ENCODE measurements around the gene BTG1. TPM values are rescaled to one million over a fixed set of nuclear protein-coding genes. Genes with fewer than 3 reads are reported as not detected.

BTG1 gene
- total RNA-seq, 1 donor from 2014 or later: 159 TPM

GRCh38 chr12:92178340-92178739 lies 32.7 kb upstream of the BTG1 start:
- intact Hi-C loops (cut with DNase I): no loop called here
- ATAC-seq: no peak
- no peaks in the 10 kb centered on the region for H3K9me3 ChIP-seq
- H3K27me3 ChIP-seq (ENCODE audit: low read depth): no peaks in the 10 kb centered on the region
- no peak overlapping the region for H3K27ac ChIP-seq
- H3K36me3 ChIP-seq: no peaks in the 10 kb centered on the region
- TF ChIP-seq CTCF (IDR thresholded peaks at IDR 0.05): no peak
- DNase-seq: no peak
- no peak overlapping the region for H3K4me3 ChIP-seq
- no peaks in the 10 kb centered on the region for H3K4me1 ChIP-seq

- no peak overlapping the region for H3K4me3 ChIP-seq
- DNase-seq (no peak), ATAC-seq (no peak)
- H3K27ac ChIP-seq: no peak overlapping the region
- no peaks in the 10 kb centered on the region for H3K4me1 ChIP-seq
- H3K9me3 ChIP-seq: no peaks in the 10 kb centered on the region
- H3K36me3 ChIP-seq: no peaks in the 10 kb centered on the region
- intact Hi-C loops (cut with DNase I): no loop called here
- TF ChIP-seq CTCF (IDR thresholded peaks at IDR 0.05): no peak
- no peaks in the 10 kb centered on the region for H3K27me3 ChIP-seq (ENCODE audit: low read depth)
Observed at GRCh38 chr12:92176646-92177045, 31.0 kb upstream of the BTG1 start.

- Histone ChIP-seq H3K9me3 (no peaks in the 10 kb centered on the region), H3K36me3 (no peaks in the 10 kb centered on the region), H3K27ac (no peak overlapping the region), H3K27me3 (ENCODE audit: low read depth) (no peaks in the 10 kb centered on the region), H3K4me1 (no peaks in the 10 kb centered on the region), H3K4me3 (no peak overlapping the region)
- DNase-seq (no peak), ATAC-seq (no peak)
- TF ChIP-seq CTCF (IDR thresholded peaks at IDR 0.05): no peak
- intact Hi-C loops (cut with DNase I): no loop called here
Observed at GRCh38 chr12:92175961-92176360, 30.3 kb upstream of the BTG1 start.

- H3K36me3 ChIP-seq: no peaks in the 10 kb centered on the region
- DNase-seq (no peak), ATAC-seq (no peak)
- intact Hi-C loops (cut with DNase I): no loop called here
- no peak overlapping the region for H3K27ac ChIP-seq
- H3K4me1 ChIP-seq: no peaks in the 10 kb centered on the region
- H3K4me3 ChIP-seq: no peak overlapping the region
- TF ChIP-seq CTCF (IDR thresholded peaks at IDR 0.05): no peak
- no peaks in the 10 kb centered on the region for H3K9me3 ChIP-seq
- H3K27me3 ChIP-seq (ENCODE audit: low read depth): no peaks in the 10 kb centered on the region
Observed at GRCh38 chr12:92170050-92170449, 24.4 kb upstream of the BTG1 start.

- H3K4me3 ChIP-seq: no peak overlapping the region
- ATAC-seq (no peak), DNase-seq (no peak)
- no peaks in the 10 kb centered on the region for H3K27me3 ChIP-seq (ENCODE audit: low read depth)
- no peaks in the 10 kb centered on the region for H3K4me1 ChIP-seq
- no peaks in the 10 kb centered on the region for H3K36me3 ChIP-seq
- H3K9me3 ChIP-seq: no peaks in the 10 kb centered on the region
- no peak for TF ChIP-seq CTCF (IDR thresholded peaks at IDR 0.05)
- no peak overlapping the region for H3K27ac ChIP-seq
- intact Hi-C loops (cut with DNase I): no loop called here
Observed at GRCh38 chr12:92167075-92167474, 21.4 kb upstream of the BTG1 start.

- intact Hi-C loops (cut with DNase I): no loop called here
- Histone ChIP-seq H3K4me1 (peaks cover under 1% of the 10 kb centered on the region), H3K4me3 (no peak overlapping the region), H3K27ac (no peak overlapping the region), H3K27me3 (ENCODE audit: low read depth) (no peaks in the 10 kb centered on the region), H3K36me3 (no peaks in the 10 kb centered on the region), H3K9me3 (no peaks in the 10 kb centered on the region)
- DNase-seq (no peak), ATAC-seq (no peak)
- no peak for TF ChIP-seq CTCF (IDR thresholded peaks at IDR 0.05)
Observed at GRCh38 chr12:92164712-92165111, 19.1 kb upstream of the BTG1 start.
